PC-9 (cell line): ENCODE data around the gene ZNF492. TPM values are rescaled to one million over a fixed set of nuclear protein-coding genes. Genes with fewer than 3 reads are reported as not detected.
"Not testable (repeated sequence)": the region's sequence is repeated elsewhere in the genome, so short reads cannot be mapped to it uniquely, and the experiment has no call there.

Experiments used
- BruUV-seq: library from RNA; stranded (reverse); fragments of 400-500 nt; replicated peaks from 2 replicates; lab custom pipeline; 2021; lab: Mats Ljungman, UMichigan
- CTCF ChIA-PET: fragments of 300-600 bp; sonication (Branson Sonifier 250); formaldehyde crosslinking; loops from one replicate; lab custom pipeline; 2022; ENCODE audit warnings: antibody characterized with exemption; lab: Charles Lee
- POLR2A ChIA-PET: fragments of 300-600 bp; sonication (Branson Sonifier 250); formaldehyde crosslinking; loops from one replicate; lab custom pipeline; 2022; ENCODE audit warnings: antibody characterized with exemption; ENCODE audit not compliant: unreplicated experiment; lab: Charles Lee
- DNase-seq, 2 experiments: peaks; one replicate each; pipeline versions ENCODE4 v3.0.0 to v3.0.0-alpha.2; 2015 to 2022; ENCODE audit warnings: mixed read lengths in 1 of 2
- H2AFZ ChIP-seq: fragments of 200-600 bp; sonication (generic); 2 replicates; pipeline ENCODE4 v1.8.1; 2017; ENCODE audit warnings: antibody characterized with exemption
- H3F3A ChIP-seq: fragments of 200-600 bp; sonication (generic); 2 replicates; pipeline ENCODE4 v1.8.1; 2017; ENCODE audit warnings: antibody characterized with exemption, mild to moderate bottlenecking, low read depth; ENCODE audit not compliant: insufficient read depth
- H3K27ac ChIP-seq: fragments of 200-600 bp; sonication (generic); 2 replicates; pipeline ENCODE4 v1.6.1; 2016; ENCODE audit warnings: mixed run types
- H3K27me3 ChIP-seq: fragments of 200-600 bp; sonication (generic); 2 replicates; pipeline ENCODE4 v1.6.1; 2016; ENCODE audit warnings: low read depth, mixed run types; ENCODE audit not compliant: insufficient read depth
- H3K36me3 ChIP-seq: fragments of 200-600 bp; sonication (generic); 2 replicates; pipeline ENCODE4 v1.6.1; 2016; ENCODE audit warnings: low read depth, mixed run types
- H3K4me1 ChIP-seq: fragments of 200-600 bp; sonication (generic); replicated peaks from 2 replicates; pipeline ENCODE4 v1.6.1; 2016; ENCODE audit warnings: mixed run types; ENCODE audit not compliant: insufficient read depth
- H3K4me2 ChIP-seq: fragments of 200-600 bp; sonication (generic); 2 replicates; pipeline ENCODE4 v1.6.1; 2017; ENCODE audit warnings: mixed run types
- H3K4me3 ChIP-seq: fragments of 200-600 bp; sonication (generic); 2 replicates; pipeline ENCODE4 v1.6.1; 2016; ENCODE audit warnings: mixed run types
- H3K79me2 ChIP-seq: fragments of 200-600 bp; sonication (generic); 2 replicates; pipeline ENCODE4 v1.6.1; 2017; ENCODE audit warnings: low read depth, mixed run types
- H3K9me2 ChIP-seq: fragments of 200-600 bp; sonication (generic); 2 replicates; pipeline ENCODE4 v1.8.1; 2017; ENCODE audit warnings: mild to moderate bottlenecking; ENCODE audit not compliant: insufficient read depth
- H3K9me3 ChIP-seq: fragments of 200-600 bp; sonication (generic); 2 replicates; pipeline ENCODE4 v1.8.1; 2016; ENCODE audit warnings: low read depth; ENCODE audit not compliant: insufficient read depth
- H4K20me1 ChIP-seq: fragments of 200-600 bp; sonication (generic); 2 replicates; pipeline ENCODE4 v1.8.1; 2017; ENCODE audit not compliant: insufficient read depth
- EZH2 ChIP-seq: fragments of 200-600 bp; sonication (generic); IDR thresholded peaks from 2 replicates; pipeline ENCODE4 v1.8.0; 2017; ENCODE audit warnings: antibody characterized with exemption, low read depth
- intact Hi-C: fragments of 100-400 bp; cut with micrococcal nuclease; formaldehyde crosslinking; loops from one replicate; pipeline ENCODE4 v1.10.0; 2022; ENCODE audit not compliant: unreplicated experiment
- total RNA-seq: library from RNA; stranded (reverse); gene quantifications from 2 replicates; pipeline ENCODE4 v1.2.3, GENCODE V29; 2021
- TF ChIP-seq, protein P1 (sequence below): fragments of 200-600 bp; sonication (generic); conservative IDR thresholded peaks from 2 replicates; pipeline ENCODE4 v1.6.1; 2017; ENCODE audit warnings: mixed run types, antibody characterized with exemption, mild to moderate bottlenecking, moderate library complexity

Gene ZNF492
- total RNA-seq, 1 experiment from 2014 or later: not detected

DNA sequence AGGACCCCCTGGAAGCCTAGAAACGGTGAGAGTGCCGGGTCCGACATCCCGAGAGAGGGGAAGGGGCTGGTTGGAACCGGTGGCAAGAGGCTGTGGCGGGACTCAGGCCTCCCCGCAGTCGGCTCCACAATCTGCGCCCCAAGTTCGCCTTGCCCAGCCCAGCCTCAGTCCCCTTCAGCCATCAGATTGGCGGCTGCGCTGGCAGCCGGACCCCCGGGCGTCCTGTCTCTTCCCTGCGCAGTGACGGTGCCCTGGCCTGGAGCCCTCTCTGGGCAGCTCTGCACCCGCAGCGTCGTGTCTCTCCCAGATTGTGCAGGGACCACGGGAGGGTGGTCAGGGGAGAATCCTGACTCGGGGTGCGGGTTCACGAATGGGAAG lies 315 bp downstream of the ZNF492 start:
- Histone ChIP-seq H3K27me3 (no peaks in the 10 kb centered on the region), H3K27ac (no peak overlapping the region), H4K20me1 (no peaks in the 10 kb centered on the region), H3K36me3 (no peaks in the 10 kb centered on the region), H3K4me1 (no peaks in the 10 kb centered on the region), H3K4me3 (no peak overlapping the region), H2AFZ (no peak overlapping the region), H3K79me2 (no peaks in the 10 kb centered on the region), H3K4me2 (no peak overlapping the region), H3K9me2 (no peaks in the 10 kb centered on the region), H3F3A (no peaks in the 10 kb centered on the region), H3K9me3 (peaks cover 3% of the 10 kb centered on the region)
- POLR2A ChIA-PET: no interaction called here
- TF ChIP-seq EZH2: no peak
- TF ChIP-seq, protein P1, sequence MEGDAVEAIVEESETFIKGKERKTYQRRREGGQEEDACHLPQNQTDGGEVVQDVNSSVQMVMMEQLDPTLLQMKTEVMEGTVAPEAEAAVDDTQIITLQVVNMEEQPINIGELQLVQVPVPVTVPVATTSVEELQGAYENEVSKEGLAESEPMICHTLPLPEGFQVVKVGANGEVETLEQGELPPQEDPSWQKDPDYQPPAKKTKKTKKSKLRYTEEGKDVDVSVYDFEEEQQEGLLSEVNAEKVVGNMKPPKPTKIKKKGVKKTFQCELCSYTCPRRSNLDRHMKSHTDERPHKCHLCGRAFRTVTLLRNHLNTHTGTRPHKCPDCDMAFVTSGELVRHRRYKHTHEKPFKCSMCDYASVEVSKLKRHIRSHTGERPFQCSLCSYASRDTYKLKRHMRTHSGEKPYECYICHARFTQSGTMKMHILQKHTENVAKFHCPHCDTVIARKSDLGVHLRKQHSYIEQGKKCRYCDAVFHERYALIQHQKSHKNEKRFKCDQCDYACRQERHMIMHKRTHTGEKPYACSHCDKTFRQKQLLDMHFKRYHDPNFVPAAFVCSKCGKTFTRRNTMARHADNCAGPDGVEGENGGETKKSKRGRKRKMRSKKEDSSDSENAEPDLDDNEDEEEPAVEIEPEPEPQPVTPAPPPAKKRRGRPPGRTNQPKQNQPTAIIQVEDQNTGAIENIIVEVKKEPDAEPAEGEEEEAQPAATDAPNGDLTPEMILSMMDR: no peak
- CTCF ChIA-PET: no interaction called here
- no peak for DNase-seq
- intact Hi-C loops: no loop called here
- no TSS peak for BruUV-seq

DNA sequence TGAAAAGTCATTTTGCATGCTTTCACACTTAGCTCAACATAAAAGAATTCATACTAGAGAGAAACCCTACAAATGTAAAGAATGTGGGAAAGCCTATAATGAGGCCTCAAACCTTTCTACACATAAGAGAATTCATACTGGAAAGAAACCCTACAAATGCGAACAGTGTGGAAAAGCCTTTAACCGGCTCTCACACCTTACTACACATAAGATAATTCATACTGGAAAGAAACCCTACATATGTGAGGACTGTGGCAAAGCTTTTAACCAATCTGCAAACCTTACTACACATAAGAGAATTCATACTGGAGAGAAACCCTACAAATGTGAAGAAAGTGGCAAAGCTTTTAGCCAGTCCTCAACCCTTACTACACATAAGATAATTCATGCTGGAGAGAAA lies 51.4 kb downstream of the ZNF492 start:
- H3K4me2 ChIP-seq, H3K9me3 ChIP-seq, CTCF ChIA-PET, H3F3A ChIP-seq, H3K27ac ChIP-seq, H3K36me3 ChIP-seq, H4K20me1 ChIP-seq, H3K79me2 ChIP-seq, H3K27me3 ChIP-seq, BruUV-seq, intact Hi-C loops, H3K4me3 ChIP-seq, POLR2A ChIA-PET, H3K4me1 ChIP-seq, DNase-seq, H3K9me2 ChIP-seq, H2AFZ ChIP-seq: not testable (repeated sequence)

DNA sequence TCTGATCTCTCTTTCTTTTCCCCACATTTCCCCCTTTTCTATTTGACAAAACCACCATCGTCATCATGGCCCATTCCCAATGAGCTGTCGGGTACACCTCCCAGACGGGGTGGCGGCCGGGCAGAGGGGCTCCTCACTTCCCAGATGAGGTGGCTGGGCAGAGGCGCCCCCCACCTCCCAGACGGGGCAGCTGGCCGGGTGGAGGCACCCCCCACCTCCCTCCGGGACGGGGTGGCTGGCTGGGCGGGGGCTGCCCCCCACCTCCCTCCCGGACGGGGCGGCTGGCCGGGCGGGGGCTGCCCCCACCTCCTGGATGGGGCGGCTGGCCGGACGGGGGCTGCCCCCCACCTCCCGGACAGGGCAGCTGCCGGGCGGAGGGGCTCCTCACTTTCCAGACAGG lies 68.5 kb downstream of the ZNF492 start:
- H3F3A ChIP-seq, H3K4me1 ChIP-seq, H3K9me3 ChIP-seq, H3K27ac ChIP-seq, DNase-seq, H3K4me3 ChIP-seq, CTCF ChIA-PET, POLR2A ChIA-PET, BruUV-seq, intact Hi-C loops, H3K4me2 ChIP-seq, H3K36me3 ChIP-seq, H3K27me3 ChIP-seq, H2AFZ ChIP-seq, H3K9me2 ChIP-seq, H4K20me1 ChIP-seq, H3K79me2 ChIP-seq: not testable (repeated sequence)

DNA sequence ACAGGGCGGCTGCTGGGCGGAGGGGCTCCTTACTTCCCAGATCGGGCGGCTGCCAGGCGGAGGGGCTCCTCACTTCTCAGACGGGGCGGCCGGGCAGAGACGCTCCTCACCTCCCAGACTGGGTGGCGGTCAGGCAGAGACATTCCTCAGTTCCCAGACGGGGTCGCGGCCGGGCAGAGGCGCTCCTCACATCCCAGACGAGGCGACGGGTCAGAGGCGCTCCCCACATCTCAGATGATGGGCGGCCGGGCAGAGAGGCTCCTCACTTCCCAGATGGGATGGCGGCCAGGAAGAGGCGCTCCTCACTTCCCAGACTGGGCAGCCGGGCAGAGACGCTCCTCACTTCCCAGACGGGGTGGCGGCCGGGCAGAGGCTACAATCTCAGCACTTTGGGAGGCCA lies 69.0 kb downstream of the ZNF492 start:
- H3K4me1 ChIP-seq, H3F3A ChIP-seq, POLR2A ChIA-PET, DNase-seq, H2AFZ ChIP-seq, H3K36me3 ChIP-seq, H3K27ac ChIP-seq, H3K79me2 ChIP-seq, CTCF ChIA-PET, H3K4me3 ChIP-seq, H3K9me2 ChIP-seq, H3K4me2 ChIP-seq, intact Hi-C loops, H3K9me3 ChIP-seq, H3K27me3 ChIP-seq, BruUV-seq, H4K20me1 ChIP-seq: not testable (repeated sequence)

DNA sequence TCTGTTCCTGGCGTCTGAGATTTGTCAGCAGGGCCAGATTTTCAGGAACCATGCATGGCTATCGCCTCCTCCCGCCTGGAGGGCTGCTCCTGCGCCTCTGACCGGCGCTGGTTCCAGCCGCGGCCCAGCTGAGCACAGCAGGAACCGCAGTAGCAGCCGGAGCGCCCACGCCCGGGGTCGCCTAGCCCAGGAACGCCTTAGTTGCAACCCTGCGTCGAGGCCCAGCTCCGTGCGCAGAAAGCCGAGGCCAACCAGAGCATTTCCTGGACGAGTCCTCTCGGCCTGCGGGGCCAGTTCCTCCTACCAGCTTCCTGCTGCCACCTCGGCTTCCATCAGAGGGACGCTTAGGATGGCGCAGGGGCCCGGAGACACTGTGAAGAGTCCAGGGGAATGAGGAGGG lies 74.9 kb downstream of the ZNF492 start:
- H3K4me3 ChIP-seq: no peak overlapping the region
- no peaks in the 10 kb centered on the region for H3K79me2 ChIP-seq
- H3F3A ChIP-seq: no peaks in the 10 kb centered on the region
- H3K27me3 ChIP-seq: no peaks in the 10 kb centered on the region
- H3K9me3 ChIP-seq: peaks cover 4% of the 10 kb centered on the region; the same call in 1 of the 2 replicates
- intact Hi-C loops: no loop called here
- no peak overlapping the region for H2AFZ ChIP-seq
- H3K4me2 ChIP-seq: no peak overlapping the region
- DNase-seq: no peak
- ChIA-PET POLR2A (no interaction called here), CTCF (no interaction called here)
- H3K27ac ChIP-seq: no peak overlapping the region
- H3K4me1 ChIP-seq: no peaks in the 10 kb centered on the region
- H4K20me1 ChIP-seq: no peaks in the 10 kb centered on the region
- no TSS peak for BruUV-seq
- H3K9me2 ChIP-seq: no peaks in the 10 kb centered on the region
- TF ChIP-seq, protein P1: no peak
- no peak for TF ChIP-seq EZH2
- no peaks in the 10 kb centered on the region for H3K36me3 ChIP-seq
